Chondrocyte (in vitro differentiated cells): ENCODE results near the gene HOXA1. TPM values are rescaled to one million over a fixed set of nuclear protein-coding genes. Genes with fewer than 3 reads are reported as not detected.
A peak's percentile ranks its signal among the peaks of the same experiment; 100 is the strongest.

Experiments used
- DNase-seq: peaks from one replicate; pipeline ENCODE4 v3.0.0; 2021; ENCODE audit warnings: mixed read lengths, low spot score
- H3K27ac Mint-ChIP-seq: one replicate; pipeline ENCODE4 v1.8.0; 2021; ENCODE audit warnings: mild to moderate bottlenecking, moderate library complexity, mixed read lengths; ENCODE audit not compliant: unreplicated experiment
- H3K27me3 Mint-ChIP-seq: 2 replicates; pipeline ENCODE4 v1.8.0; 2021; ENCODE audit warnings: low read depth, mixed read lengths
- H3K36me3 Mint-ChIP-seq: 2 replicates; pipeline ENCODE4 v1.8.0; 2021; ENCODE audit warnings: low read depth, mixed read lengths
- H3K4me1 Mint-ChIP-seq: 2 replicates; pipeline ENCODE4 v1.8.0; 2021; ENCODE audit warnings: low read depth, mild to moderate bottlenecking, mixed read lengths
- H3K4me3 Mint-ChIP-seq: one replicate; pipeline ENCODE4 v1.8.0; 2021; ENCODE audit warnings: mild to moderate bottlenecking, moderate library complexity, mixed read lengths; ENCODE audit not compliant: unreplicated experiment
- H3K9me3 Mint-ChIP-seq: 2 replicates; pipeline ENCODE4 v1.8.0; 2021; ENCODE audit warnings: low read depth, mixed read lengths
- total RNA-seq: library from RNA; stranded (reverse); gene quantifications from 3 replicates; pipeline ENCODE4 v1.2.1, GENCODE V29; 2021
- TF ChIP-seq, protein P1 (sequence below): fragments of 200-600 bp; sonication (generic); IDR thresholded peaks from 2 replicates; pipeline ENCODE4 v1.5.0; 2021; ENCODE audit warnings: antibody characterized with exemption, mild to moderate bottlenecking, moderate library complexity

HOXA1 gene
- total RNA-seq, 1 donor from 2014 or later: 2.9 TPM

DNA sequence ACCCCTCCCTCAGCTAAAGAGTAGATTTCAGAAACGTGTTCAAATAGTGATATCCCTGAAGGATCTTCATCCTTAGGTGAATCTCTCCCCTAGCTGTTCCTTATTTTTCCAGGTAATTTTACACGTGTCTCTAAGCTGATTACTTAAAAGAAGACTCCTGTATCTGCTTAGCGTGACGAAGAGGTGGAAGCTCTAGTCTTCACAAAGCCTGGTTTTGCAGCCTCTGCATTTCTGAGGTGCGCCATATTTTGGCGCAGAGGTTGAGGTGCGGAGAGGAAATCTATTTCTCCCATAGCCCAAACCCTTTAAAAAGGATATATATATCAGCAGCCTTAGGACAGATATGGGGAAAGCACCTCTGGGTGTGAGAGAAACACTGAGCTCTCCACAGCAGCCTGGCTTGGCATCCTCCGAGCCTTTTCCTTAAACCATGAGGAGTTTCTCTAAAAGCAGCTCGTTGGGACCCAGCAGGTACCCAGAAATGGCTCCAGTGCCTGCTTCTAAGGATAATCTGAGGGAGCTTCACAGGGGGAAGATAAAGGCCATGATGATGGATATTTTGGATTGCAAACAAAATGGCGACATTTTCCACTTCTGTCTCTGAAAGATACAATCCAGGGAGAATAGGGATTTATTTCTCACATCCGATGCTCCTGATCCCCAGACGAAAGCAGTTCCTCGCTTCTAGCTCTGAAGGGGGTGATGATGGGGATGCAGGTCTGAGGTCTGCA, 9.7 kb upstream of the HOXA1 start:
- Mint-ChIP-seq H3K27ac (peak overlapping the region; percentile 99), H3K4me3 (peak overlapping the region; percentile 75), H3K4me1 (peaks cover 80% of the 10 kb centered on the region), H3K9me3 (no peaks in the 10 kb centered on the region), H3K36me3 (peaks cover 15% of the 10 kb centered on the region), H3K27me3 (peaks cover 42% of the 10 kb centered on the region)
- TF ChIP-seq, protein P1, sequence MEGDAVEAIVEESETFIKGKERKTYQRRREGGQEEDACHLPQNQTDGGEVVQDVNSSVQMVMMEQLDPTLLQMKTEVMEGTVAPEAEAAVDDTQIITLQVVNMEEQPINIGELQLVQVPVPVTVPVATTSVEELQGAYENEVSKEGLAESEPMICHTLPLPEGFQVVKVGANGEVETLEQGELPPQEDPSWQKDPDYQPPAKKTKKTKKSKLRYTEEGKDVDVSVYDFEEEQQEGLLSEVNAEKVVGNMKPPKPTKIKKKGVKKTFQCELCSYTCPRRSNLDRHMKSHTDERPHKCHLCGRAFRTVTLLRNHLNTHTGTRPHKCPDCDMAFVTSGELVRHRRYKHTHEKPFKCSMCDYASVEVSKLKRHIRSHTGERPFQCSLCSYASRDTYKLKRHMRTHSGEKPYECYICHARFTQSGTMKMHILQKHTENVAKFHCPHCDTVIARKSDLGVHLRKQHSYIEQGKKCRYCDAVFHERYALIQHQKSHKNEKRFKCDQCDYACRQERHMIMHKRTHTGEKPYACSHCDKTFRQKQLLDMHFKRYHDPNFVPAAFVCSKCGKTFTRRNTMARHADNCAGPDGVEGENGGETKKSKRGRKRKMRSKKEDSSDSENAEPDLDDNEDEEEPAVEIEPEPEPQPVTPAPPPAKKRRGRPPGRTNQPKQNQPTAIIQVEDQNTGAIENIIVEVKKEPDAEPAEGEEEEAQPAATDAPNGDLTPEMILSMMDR: no peak
- no peak for DNase-seq

DNA sequence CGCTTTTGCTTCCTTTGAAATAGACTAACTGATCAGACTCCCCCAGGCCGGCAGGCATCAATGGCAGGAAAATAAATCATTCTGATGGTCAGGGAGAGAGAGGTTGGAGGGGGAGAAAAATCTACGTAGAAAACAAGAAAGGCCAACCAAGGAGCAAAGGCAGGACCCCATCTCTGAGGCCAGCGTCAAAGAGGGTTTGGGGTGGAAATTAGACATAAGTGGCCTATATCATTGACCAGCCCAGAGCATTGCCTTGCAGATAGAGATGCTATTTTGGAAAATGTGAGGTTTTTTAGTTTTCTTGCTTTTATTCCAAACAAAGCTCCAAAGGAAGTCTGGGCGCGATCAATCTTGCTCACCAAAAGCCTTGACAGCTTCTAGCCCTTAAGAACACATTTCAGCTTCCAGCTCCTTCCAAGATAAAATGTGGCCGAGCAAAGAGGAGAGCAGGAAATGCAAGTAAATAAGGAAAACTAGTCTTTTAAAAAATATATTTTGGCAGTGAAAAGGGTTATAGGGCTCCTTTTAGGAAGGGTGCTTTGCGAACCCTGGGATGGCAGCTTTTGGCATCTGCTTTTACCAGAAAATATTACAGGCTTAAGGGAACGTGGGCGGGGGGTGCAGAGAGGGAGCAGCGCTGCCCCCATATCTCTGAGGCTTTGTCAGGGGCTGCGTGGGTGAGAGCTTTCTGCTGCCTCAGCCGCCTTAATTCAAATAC, 8.7 kb upstream of the HOXA1 start:
- H3K27ac Mint-ChIP-seq: peak overlapping the region; percentile 99
- H3K27me3 Mint-ChIP-seq: peaks cover 39% of the 10 kb centered on the region
- TF ChIP-seq, protein P1: no peak
- peaks cover 84% of the 10 kb centered on the region for H3K4me1 Mint-ChIP-seq
- DNase-seq: no peak
- H3K36me3 Mint-ChIP-seq: peaks cover 18% of the 10 kb centered on the region
- no peaks in the 10 kb centered on the region for H3K9me3 Mint-ChIP-seq
- peak overlapping the region; percentile 96 for H3K4me3 Mint-ChIP-seq

DNA sequence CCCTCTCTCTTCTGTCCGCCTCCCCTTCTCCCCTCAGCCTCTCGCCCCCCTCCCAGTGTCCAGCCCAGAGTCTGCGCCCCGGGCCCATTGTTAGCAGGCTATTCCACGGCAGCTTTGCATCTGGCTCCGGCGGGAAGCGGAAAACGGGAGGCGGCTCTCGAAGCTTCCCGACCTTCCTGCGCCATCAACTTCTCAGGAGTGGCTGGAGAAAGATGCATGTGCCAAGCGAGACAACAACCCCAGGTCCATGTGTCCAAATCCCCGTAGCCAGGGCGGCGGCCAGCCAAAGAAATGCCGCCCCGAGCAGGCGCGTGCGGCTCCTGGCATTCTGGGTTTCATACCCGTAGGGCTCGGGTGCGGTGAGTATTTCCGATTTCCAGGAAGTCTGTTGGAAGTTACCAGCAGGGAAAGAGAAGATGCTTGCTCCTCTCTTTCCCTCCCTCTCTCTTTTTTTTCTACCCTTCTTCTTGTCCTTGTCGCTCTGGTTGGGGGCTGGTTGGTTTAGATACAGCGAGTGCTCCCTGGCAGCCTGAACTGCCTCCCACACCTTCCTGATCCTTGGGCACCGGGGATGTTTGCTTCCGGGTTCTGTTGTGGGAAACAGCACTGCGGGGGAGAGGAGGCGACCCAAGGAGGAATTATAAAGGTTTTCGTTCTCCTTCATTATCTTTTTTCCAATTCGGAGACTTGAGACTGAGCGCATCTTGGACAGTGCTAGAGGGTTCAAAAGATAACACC, 7.9 kb upstream of the HOXA1 start:
- peaks cover 40% of the 10 kb centered on the region for H3K27me3 Mint-ChIP-seq
- H3K9me3 Mint-ChIP-seq: no peaks in the 10 kb centered on the region
- H3K27ac Mint-ChIP-seq: peak overlapping the region; percentile 99
- no peak for DNase-seq
- peak overlapping the region; percentile 96 for H3K4me3 Mint-ChIP-seq
- TF ChIP-seq, protein P1: no peak
- peaks cover 90% of the 10 kb centered on the region for H3K4me1 Mint-ChIP-seq
- peaks cover 17% of the 10 kb centered on the region for H3K36me3 Mint-ChIP-seq

GRCh38 chr7:27102581-27103442, 7.0 kb upstream of the HOXA1 start, which contains the start of gene HOXA2:
TSS of gene HOXA2 (minus strand) at chr7:27102683. CDS start at chr7:27102500, 183 bp downstream.
- Mint-ChIP-seq H3K27ac (peak within 1 kb of the TSS; percentile 99), H3K4me3 (peak within 1 kb of the TSS; percentile 96), H3K27me3 (peaks cover 38% of the 10 kb centered on the region), H3K36me3 (peaks cover 17% of the 10 kb centered on the region), H3K4me1 (peaks cover 86% of the 10 kb centered on the region), H3K9me3 (no peaks in the 10 kb centered on the region)
- DNase-seq: no peak
- TF ChIP-seq, protein P1: no peak
